Stimulated activated CD4-positive, alpha-beta T cell treated with anti-CD3 and anti-CD28 coated beads, TNF-alpha, amount 100 ng/mL, for 1 hour (primary cell): ENCODE results near the gene NLRP9.
"Not testable (repeated sequence)": the region's sequence is repeated elsewhere in the genome, so short reads cannot be mapped to it uniquely, and the experiment has no call there.

Experiments used
- DNase-seq, 3 donors: peaks; one replicate each; pipeline ENCODE4 v3.0.0-alpha.2; 2020; ENCODE audit warnings: low read depth in 3 of 3, low spot score in 1 of 3

Gene NLRP9

DNA sequence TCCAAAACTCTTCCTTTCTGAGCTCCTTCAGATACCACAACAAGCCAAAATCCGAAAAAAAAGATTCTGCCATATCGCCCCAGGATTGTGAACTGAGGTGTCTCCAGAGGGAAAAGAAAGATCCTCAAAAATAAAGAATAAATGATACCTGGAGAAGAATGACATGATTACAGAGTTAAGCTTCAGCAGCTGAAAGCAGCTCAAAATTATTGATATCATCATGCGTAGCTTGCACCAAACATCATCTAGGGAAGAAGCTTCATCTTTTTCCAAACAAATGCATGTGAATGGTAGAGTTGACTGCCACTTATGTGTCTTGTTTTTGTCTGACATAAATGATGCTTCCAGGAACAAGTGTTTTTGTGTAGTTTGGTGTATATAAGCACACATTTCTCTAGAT is at the start of gene NLRP9:
Gene NLRP9, minus strand, starts transcription at position 101 of the 400 bp plus-strand sequence. Its CDS starts 28 bp downstream, at position 73.
- no peak for DNase-seq

- DNase-seq = no peak
Observed at GRCh38 chr19:55781112-55781511, 42.9 kb upstream of the NLRP9 start.

- DNase-seq = no peak
Observed at GRCh38 chr19:55778331-55778730, 40.1 kb upstream of the NLRP9 start.

GRCh38 chr19:55777528-55777927 is 39.3 kb upstream of the NLRP9 start:
- DNase-seq = peak in 1 of 3 donors; percentile 0

GRCh38 chr19:55769632-55770031 is 31.4 kb upstream of the NLRP9 start:
- DNase-seq = not testable (repeated sequence)

- not testable (repeated sequence) for DNase-seq
Observed at GRCh38 chr19:55768818-55769217, 30.6 kb upstream of the NLRP9 start, which contains the start of gene RFPL4AL1. Gene RFPL4AL1 (plus strand): TSS chr19:55769118. CDS start chr19:55771805, 2,687 bp downstream.

- no peak for DNase-seq
Observed at GRCh38 chr19:55766466-55766865, 28.3 kb upstream of the NLRP9 start.

GRCh38 chr19:55758797-55759196 is 20.6 kb upstream of the NLRP9 start, which contains the start of gene RFPL4A:
Gene RFPL4A (plus strand): TSS chr19:55759097. CDS start chr19:55761801, 2,704 bp downstream.
- not testable (repeated sequence) for DNase-seq

- DNase-seq = not testable (repeated sequence)
Observed at GRCh38 chr19:55756808-55757207, 18.6 kb upstream of the NLRP9 start.

GRCh38 chr19:55753401-55753800 is 15.2 kb upstream of the NLRP9 start:
- no peak for DNase-seq

DNA sequence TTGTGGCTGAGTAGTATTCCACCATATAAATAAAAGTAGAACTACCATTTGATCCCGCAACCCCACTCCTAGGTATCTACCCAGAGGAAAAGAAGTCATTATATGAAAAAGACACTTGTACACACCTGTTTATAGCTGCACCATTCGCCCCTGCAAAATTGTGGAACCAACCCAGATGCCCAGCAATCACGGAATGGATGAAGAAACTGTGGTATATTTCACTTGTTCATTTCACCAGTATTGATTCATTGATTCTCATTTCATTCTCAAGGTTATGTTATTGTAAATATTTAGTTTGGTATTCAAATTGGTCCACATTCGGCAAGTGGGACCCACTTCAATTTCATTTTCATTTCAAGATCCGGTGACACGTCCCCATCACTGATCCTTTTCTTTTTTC is 12.5 kb upstream of the NLRP9 start:
- no peak for DNase-seq

- DNase-seq = not testable (repeated sequence)
Observed at GRCh38 chr19:55730378-55730777, 7.8 kb downstream of the NLRP9 start.

DNA sequence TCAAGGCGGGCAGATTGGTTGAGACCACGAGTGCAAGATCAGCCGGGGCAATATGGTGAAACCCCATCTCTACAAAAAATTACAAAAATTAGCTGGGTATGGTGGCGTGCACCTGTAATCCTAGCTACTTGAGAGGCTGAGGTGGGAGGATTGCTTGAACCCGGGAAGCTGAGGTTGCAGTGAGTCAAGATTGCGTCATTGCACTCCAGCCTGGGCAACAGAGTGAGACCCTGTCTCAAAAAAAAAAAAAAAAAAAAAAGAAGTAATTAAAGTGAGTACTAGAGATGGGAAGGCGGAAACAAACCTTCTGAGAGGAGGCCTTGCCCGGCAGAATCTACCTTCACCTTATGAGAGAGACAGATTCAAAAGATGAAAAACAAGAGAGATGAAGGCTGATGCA is 14.7 kb downstream of the NLRP9 start:
- DNase-seq = no peak

DNA sequence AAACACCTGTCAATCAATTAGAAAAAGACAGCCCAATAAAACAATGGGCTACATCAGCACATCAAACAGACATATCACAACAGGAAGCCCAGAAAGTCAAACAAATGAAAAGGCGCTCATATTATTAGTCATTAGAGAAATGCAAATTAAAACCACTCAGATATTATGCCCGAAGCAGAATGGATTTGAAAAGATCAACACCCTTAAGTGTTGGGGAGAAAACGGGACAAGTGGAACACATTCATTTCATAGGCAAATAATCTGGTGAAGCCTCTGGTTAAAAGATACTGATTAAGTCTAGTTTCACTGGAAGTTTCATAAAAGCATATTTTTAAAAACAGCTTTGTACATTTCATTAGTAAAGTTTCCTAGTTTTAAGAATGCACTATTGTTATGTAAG is 17.4 kb downstream of the NLRP9 start:
- DNase-seq = no peak

GRCh38 chr19:55720214-55720746 is 17.9 kb downstream of the NLRP9 start:
- no peak for DNase-seq

- not testable (repeated sequence) for DNase-seq
Observed at GRCh38 chr19:55717879-55718711, 20.1 kb downstream of the NLRP9 start.

DNA sequence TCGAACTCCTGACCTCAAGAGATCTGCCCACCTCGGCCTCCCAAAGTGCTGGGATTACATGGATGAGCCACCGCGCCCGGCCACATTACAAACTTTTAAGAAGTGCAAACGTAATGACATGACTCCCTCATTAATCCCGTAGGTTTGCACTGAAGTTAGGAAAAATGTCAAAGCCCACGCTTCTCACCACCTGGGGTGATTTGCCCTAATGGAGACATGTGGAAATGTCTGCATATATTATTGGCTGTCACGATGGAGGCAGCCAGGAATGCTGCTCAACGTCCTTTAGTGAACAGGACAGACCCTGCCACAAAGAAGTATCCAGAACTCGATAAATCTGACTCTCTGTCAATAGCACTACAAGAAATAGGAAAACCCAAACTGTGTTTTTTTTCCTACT is 21.0 kb downstream of the NLRP9 start:
- no peak for DNase-seq

GRCh38 chr19:55716531-55716930 is 21.7 kb downstream of the NLRP9 start:
- DNase-seq = no peak

DNA sequence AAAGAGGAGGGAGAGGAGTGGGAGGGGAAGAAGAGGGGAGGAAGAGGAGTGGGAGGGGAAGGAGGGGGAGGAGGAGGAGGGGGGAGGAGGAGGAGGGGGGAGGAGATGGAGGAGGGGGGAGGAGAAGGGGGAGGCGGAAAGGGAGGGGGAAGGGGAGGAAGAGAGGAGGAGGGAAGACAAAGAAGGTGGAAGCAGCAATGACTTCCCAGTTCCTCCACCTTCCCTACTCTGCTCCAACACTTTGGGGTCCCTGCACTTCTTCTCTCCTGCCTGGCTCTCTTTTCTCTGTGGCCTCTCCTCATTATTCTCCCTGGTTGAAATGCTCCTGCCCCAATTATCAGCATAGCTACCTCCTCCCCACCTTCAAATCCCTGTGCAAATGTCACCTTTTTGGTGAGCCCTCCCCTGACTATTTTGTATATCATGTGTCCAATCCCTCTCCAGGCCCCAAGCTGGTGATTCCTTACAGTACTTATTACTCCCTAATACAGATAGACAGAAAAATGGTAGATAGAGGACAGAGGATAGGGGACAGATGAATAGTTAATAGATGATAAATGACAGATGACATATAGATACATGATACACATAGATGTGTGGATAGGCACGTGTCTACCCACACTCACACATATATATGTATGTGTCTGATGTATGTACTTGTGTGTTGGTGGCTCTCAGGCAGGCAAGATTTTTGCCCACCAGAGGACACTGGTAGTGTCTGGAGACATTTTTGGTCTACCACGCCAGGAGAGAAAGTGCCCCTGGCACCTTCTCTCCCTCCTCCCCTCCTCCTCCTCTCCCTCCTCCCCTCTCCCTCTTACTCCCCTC is 25.2 kb downstream of the NLRP9 start:
- DNase-seq = no peak

GRCh38 chr19:55711719-55712118 is 26.5 kb downstream of the NLRP9 start:
- DNase-seq = no peak

DNA sequence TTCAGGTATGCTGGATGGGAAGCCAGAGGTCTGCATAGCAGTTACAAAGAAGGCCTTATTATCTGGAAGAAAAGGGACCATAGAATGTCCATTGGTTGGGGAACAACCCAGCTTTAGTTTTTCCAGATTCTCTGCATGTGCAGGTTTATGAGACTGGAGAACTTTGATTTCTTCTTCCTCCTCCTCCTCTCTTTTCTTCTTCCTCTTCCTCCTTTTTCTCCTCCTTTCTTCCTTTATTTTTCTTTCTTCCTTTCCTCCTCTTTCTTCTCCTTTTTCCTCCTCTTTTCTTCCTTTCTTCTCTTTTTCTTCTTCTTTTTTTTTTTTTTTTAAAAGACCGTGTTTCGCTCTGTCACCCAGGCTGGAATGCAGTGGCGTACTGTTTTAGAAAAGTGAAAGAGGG is 32.2 kb downstream of the NLRP9 start:
- no peak for DNase-seq
